GM12878 (cell line): ENCODE data around the gene PDE9A. TPM values are rescaled to one million over a fixed set of nuclear protein-coding genes. Genes with fewer than 3 reads are reported as not detected.

Source experiments
- ATAC-seq: fragments of 200-7000 bp; cut with Tn5 transposase; 3 replicates; pipeline ENCODE4 v1.9.1; 2020; ENCODE audit warnings: mild to moderate bottlenecking, moderate library complexity
- BruUV-seq: library from RNA; stranded (reverse); fragments of 400-500 nt; replicated peaks from 2 replicates; lab custom pipeline; 2021; lab: Mats Ljungman, UMichigan
- CTCF ChIA-PET: fragments of 300-600 bp; sonication (Branson Sonifier 250); formaldehyde crosslinking; extraction: SDS; loops from one replicate; lab custom pipeline; 2021; ENCODE audit warnings: inconsistent platforms; lab: Yijun Ruan, JAX
- POLR2A ChIA-PET: fragments of 350-600 bp; formaldehyde crosslinking; extraction: SDS; loops from one replicate; lab custom pipeline; 2021; ENCODE audit warnings: inconsistent platforms; lab: Charles Lee
- RAD21 ChIA-PET: fragments of 300-600 bp; sonication (Branson Sonifier 250); formaldehyde crosslinking; loops from one replicate; lab custom pipeline; 2023; ENCODE audit warnings: antibody characterized with exemption; ENCODE audit not compliant: unreplicated experiment; lab: Charles Lee
- SMC1A ChIA-PET: fragments of 300-600 bp; sonication (Branson Sonifier 250); formaldehyde crosslinking; loops from one replicate; lab custom pipeline; 2023; ENCODE audit not compliant: unreplicated experiment, uncharacterized antibody; lab: Charles Lee
- DNase-seq: peaks from one replicate; pipeline ENCODE4 v3.0.0-alpha.2; 2011; ENCODE audit warnings: low read depth, low spot score
- FAIRE-seq: peaks from 3 replicates; lab custom pipeline; 2011; peaks lifted over from hg19 to GRCh38; lab: Jason Lieb, UNC
- H2AFZ ChIP-seq: 2 replicates; pipeline ENCODE4 v1.6.0; 2011; ENCODE audit warnings: low read depth, low read length, control low read depth; ENCODE audit not compliant: control insufficient read depth
- H3K27ac ChIP-seq: 2 replicates; pipeline ENCODE4 v1.5.1; 2011; ENCODE audit warnings: control low read depth; ENCODE audit not compliant: control insufficient read depth, insufficient read depth
- H3K27me3 ChIP-seq, 2 experiments: replicated peaks in 1 of 2; 2 replicates each; pipeline versions ENCODE4 v1.6.0 to v1.6.1; 2011; ENCODE audit warnings: low read length in 1 of 2; ENCODE audit not compliant: control insufficient read depth in 2 of 2, insufficient read depth in 2 of 2
- H3K36me3 ChIP-seq, 2 experiments: 2 replicates each; pipeline ENCODE4 v1.5.1; 2011; ENCODE audit warnings: low read length in 1 of 2; ENCODE audit not compliant: control insufficient read depth in 2 of 2, insufficient read depth in 2 of 2
- H3K4me1 ChIP-seq: 2 replicates; pipeline ENCODE4 v1.6.1; 2011; ENCODE audit warnings: mild to moderate bottlenecking, low read length, moderate library complexity, mixed read lengths; ENCODE audit not compliant: control insufficient read depth, insufficient read depth
- H3K4me2 ChIP-seq: 2 replicates; pipeline ENCODE4 v1.6.0; 2011; ENCODE audit warnings: control low read depth; ENCODE audit not compliant: control insufficient read depth, insufficient read depth
- H3K4me3 ChIP-seq: fragments of 200-600 bp; sonication (generic); 2 replicates; pipeline ENCODE4 v1.5.1; 2016
- H3K79me2 ChIP-seq: 2 replicates; pipeline ENCODE4 v1.6.0; 2011; ENCODE audit warnings: low read length; ENCODE audit not compliant: control insufficient read depth, insufficient read depth
- H3K9ac ChIP-seq: 2 replicates; pipeline ENCODE4 v1.8.0; 2011; ENCODE audit warnings: low read length, control low read depth, mixed read lengths; ENCODE audit not compliant: control insufficient read depth, insufficient read depth
- H3K9me3 ChIP-seq: replicated peaks from 3 replicates; pipeline ENCODE4 v1.5.1; 2011; ENCODE audit warnings: mild to moderate bottlenecking, low read length; ENCODE audit not compliant: control insufficient read depth, insufficient read depth
- H4K20me1 ChIP-seq: 2 replicates; pipeline ENCODE4 v1.6.0; 2011; ENCODE audit not compliant: control insufficient read depth, insufficient read depth
- PBX3 ChIP-seq: IDR thresholded peaks from 2 replicates; pipeline ENCODE4 v1.6.1; 2011; ENCODE audit warnings: mild to moderate bottlenecking, low read depth, low read length, moderate library complexity; ENCODE audit not compliant: insufficient replicate concordance
- SIX5 ChIP-seq: IDR thresholded peaks from 2 replicates; pipeline ENCODE4 v1.6.1; 2011; ENCODE audit warnings: mild to moderate bottlenecking, low read depth, low read length, moderate library complexity; ENCODE audit not compliant: severe bottlenecking
- STAT3 ChIP-seq: IDR thresholded peaks from 2 replicates; pipeline ENCODE4 v1.6.1; 2011; ENCODE audit warnings: low read depth, low read length, improper control_type of control experiment
- ZNF592 ChIP-seq: fragments of 450-650 bp; IDR thresholded peaks from 2 replicates; pipeline ENCODE4 v1.6.1; 2017; ENCODE audit warnings: mild to moderate bottlenecking, moderate library complexity
- WGBS: methylation state at CpG from one replicate; pipeline ENCODE4 v1.1.6; 2016; ENCODE audit warnings: low lambda C conversion rate; ENCODE audit not compliant: insufficient replicate concordance, insufficient coverage; ENCODE audit errors: missing lambda C conversion rate; 5-methylcytosine and 5-hydroxymethylcytosine counted together
- in situ Hi-C: fragments of 300-500 bp; cut with MboI; formaldehyde crosslinking; loops from 9 replicates; pipeline ENCODE4 v1.14.3; 2018; ENCODE audit warnings: mixed read lengths
- intact Hi-C: fragments of 100-400 bp; cut with micrococcal nuclease; formaldehyde crosslinking; loops from one replicate; pipeline ENCODE4 v1.14.2; 2022; ENCODE audit not compliant: unreplicated experiment
- polyA plus RNA-seq, 11 experiments: library from polyadenylated mRNA; depleted of rRNA in 4 of 11; unstranded in 6 of 11; stranded (reverse) in 5 of 11; fragments of >200 nt; fragmentation: Nextera tagmentation in 4 of 11; fragmentation: Illumina TruSeq in 1 of 11; extraction: Ambion mirVana in 4 of 11; extraction: Trizol in 1 of 11; gene quantifications; 1 replicate in 1 of 11; 2 replicates in 10 of 11; pipeline versions ENCODE4 v1.2.1 to v1.2.3, GENCODE V29; 2011 to 2016; ENCODE audit warnings: inconsistent platforms in 2 of 11, missing spikeins in 2 of 11, low read depth in 1 of 11
- total RNA-seq, 4 experiments: library from RNA; depleted of rRNA in 3 of 4; stranded (reverse); fragments of >200 nt in 3 of 4; fragmentation: Illumina TruSeq in 1 of 4; extraction: Trizol in 1 of 4; gene quantifications; 2 replicates each; pipeline versions ENCODE4 v1.2.1 to v1.2.3, GENCODE V29; 2013 to 2021
- TF ChIP-seq, protein P1 (sequence below): IDR thresholded peaks from 2 replicates; pipeline ENCODE4 v1.6.1; 2012; ENCODE audit warnings: improper control_type of control experiment, low read depth, low read length; ENCODE audit not compliant: insufficient replicate concordance

The PDE9A gene
- total and polyA plus RNA-seq, 10 of the 15 experiments (the other 5 are each of a cell fraction or from before 2014, with no cell fraction given) = 0.08 to 0.45 (median 0.20) TPM; not detected in 1

DNA sequence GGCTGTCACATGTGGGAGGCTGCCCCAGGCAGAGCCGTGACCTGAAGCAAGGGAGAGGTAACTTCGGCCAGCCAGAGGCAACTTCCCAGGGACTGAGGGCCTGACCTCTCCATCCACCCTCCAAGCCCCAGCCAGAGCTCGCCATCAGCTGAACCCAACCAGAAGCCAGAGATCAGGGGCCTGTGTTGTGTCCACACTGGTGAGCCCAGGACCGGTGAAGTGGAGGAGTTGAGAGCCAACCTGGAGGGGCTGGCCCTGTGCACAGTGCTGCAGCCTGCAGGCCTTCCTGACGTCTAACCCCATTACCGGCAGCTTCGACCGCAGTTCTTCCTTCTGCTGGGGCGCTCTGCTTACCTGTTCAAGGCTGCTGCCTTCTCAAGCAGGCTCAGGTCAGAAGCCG is 19.6 kb upstream of the PDE9A start:
- WGBS = 44% methylated on average over 10 of the region's 10 CpGs
- intact Hi-C loops = no loop called here
- FAIRE-seq (no peak), DNase-seq (no peak), ATAC-seq (no peak)
- no peak overlapping the region for H3K9ac ChIP-seq
- ChIA-PET SMC1A (no interaction called here), CTCF (no interaction called here), RAD21 (no interaction called here), POLR2A (no interaction called here)
- no peaks in the 10 kb centered on the region for H4K20me1 ChIP-seq
- H2AFZ ChIP-seq = no peak overlapping the region
- H3K27me3 ChIP-seq = peaks cover 0 to 2% of the 10 kb centered on the region in 2 experiments; a peak in 2 of 4 replicates
- H3K9me3 ChIP-seq = no peaks in the 10 kb centered on the region
- no peak overlapping the region for H3K4me3 ChIP-seq
- H3K79me2 ChIP-seq = no peaks in the 10 kb centered on the region
- no peak overlapping the region for H3K27ac ChIP-seq
- H3K4me2 ChIP-seq = no peak overlapping the region
- TF ChIP-seq SIX5 = no peak
- no peak for TF ChIP-seq ZNF592
- TF ChIP-seq PBX3 = no peak
- TF ChIP-seq STAT3 = no peak
- TF ChIP-seq, protein P1, sequence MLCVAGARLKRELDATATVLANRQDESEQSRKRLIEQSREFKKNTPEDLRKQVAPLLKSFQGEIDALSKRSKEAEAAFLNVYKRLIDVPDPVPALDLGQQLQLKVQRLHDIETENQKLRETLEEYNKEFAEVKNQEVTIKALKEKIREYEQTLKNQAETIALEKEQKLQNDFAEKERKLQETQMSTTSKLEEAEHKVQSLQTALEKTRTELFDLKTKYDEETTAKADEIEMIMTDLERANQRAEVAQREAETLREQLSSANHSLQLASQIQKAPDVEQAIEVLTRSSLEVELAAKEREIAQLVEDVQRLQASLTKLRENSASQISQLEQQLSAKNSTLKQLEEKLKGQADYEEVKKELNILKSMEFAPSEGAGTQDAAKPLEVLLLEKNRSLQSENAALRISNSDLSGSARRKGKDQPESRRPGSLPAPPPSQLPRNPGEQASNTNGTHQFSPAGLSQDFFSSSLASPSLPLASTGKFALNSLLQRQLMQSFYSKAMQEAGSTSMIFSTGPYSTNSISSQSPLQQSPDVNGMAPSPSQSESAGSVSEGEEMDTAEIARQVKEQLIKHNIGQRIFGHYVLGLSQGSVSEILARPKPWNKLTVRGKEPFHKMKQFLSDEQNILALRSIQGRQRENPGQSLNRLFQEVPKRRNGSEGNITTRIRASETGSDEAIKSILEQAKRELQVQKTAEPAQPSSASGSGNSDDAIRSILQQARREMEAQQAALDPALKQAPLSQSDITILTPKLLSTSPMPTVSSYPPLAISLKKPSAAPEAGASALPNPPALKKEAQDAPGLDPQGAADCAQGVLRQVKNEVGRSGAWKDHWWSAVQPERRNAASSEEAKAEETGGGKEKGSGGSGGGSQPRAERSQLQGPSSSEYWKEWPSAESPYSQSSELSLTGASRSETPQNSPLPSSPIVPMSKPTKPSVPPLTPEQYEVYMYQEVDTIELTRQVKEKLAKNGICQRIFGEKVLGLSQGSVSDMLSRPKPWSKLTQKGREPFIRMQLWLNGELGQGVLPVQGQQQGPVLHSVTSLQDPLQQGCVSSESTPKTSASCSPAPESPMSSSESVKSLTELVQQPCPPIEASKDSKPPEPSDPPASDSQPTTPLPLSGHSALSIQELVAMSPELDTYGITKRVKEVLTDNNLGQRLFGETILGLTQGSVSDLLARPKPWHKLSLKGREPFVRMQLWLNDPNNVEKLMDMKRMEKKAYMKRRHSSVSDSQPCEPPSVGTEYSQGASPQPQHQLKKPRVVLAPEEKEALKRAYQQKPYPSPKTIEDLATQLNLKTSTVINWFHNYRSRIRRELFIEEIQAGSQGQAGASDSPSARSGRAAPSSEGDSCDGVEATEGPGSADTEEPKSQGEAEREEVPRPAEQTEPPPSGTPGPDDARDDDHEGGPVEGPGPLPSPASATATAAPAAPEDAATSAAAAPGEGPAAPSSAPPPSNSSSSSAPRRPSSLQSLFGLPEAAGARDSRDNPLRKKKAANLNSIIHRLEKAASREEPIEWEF = no peak
- in situ Hi-C loops = no loop called here
- H3K4me1 ChIP-seq = no peaks in the 10 kb centered on the region
- H3K36me3 ChIP-seq = no peaks in the 10 kb centered on the region
- no TSS peak for BruUV-seq
